ENCODE data around the gene MICAL3. TPM values are rescaled to one million over a fixed set of nuclear protein-coding genes. Genes with fewer than 3 reads are reported as not detected.

Gene MICAL3
- total and polyA plus RNA-seq, 7 donors = 9.6 to 94.2 (median 35.0) TPM

- 97 to 98% methylated on average over 7 of the region's 7 CpGs for WGBS, 2 donors
- H3K27ac ChIP-seq = no peak overlapping the region
- no peak for DNase-seq
- intact Hi-C loops (cut with DNase I) = no loop called here
- H3K27me3 ChIP-seq = no peaks in the 10 kb centered on the region
- peaks cover 0 to 66% (median 55%) of the 10 kb centered on the region in 4 donors for H3K4me1 ChIP-seq
- H3K36me3 ChIP-seq = no peaks in the 10 kb centered on the region
- TF ChIP-seq POLR2A (IDR thresholded peaks at IDR 0.05) = no peak
- no peak for TF ChIP-seq EP300 (IDR thresholded peaks at IDR 0.05)
- H3K4me3 ChIP-seq = no peak overlapping the region
- no peaks in the 10 kb centered on the region for H3K9me3 ChIP-seq
Observed at GRCh38 chr22:17928391-17928790, 96.0 kb downstream of the MICAL3 start.

DNA sequence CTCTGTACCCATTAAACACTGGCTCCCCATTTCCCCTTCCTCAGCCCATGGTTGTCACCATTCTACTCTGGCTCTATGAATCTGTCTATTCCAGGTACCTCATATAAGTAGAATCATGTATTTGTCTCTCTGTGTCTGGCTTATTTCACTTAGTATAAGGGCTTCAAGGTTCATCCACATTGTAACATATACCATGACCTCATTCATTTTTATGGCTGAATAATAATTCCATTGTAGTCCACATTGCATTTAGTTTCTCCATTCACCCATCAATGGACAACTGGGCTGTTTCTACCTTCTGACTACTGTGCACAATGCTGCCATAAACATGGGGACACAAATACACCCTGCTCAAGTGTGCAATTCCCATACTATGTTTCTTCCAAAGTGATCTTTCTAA lies 97.3 kb downstream of the MICAL3 start:
- Histone ChIP-seq H3K36me3 (no peaks in the 10 kb centered on the region), H3K27ac (no peak overlapping the region), H3K4me1 (peaks cover 0 to 79% (median 67%) of the 10 kb centered on the region in 4 donors), H3K27me3 (no peaks in the 10 kb centered on the region), H3K4me3 (no peak overlapping the region), H3K9me3 (no peaks in the 10 kb centered on the region)
- TF ChIP-seq CTCF (IDR thresholded peaks at IDR 0.05) (no peak), POLR2A (IDR thresholded peaks at IDR 0.05) (no peak), EP300 (IDR thresholded peaks at IDR 0.05) (no peak), POLR2AphosphoS5 (IDR thresholded peaks at IDR 0.05) (no peak)
- intact Hi-C loops (cut with DNase I) = no loop called here
- no peak for DNase-seq

DNA sequence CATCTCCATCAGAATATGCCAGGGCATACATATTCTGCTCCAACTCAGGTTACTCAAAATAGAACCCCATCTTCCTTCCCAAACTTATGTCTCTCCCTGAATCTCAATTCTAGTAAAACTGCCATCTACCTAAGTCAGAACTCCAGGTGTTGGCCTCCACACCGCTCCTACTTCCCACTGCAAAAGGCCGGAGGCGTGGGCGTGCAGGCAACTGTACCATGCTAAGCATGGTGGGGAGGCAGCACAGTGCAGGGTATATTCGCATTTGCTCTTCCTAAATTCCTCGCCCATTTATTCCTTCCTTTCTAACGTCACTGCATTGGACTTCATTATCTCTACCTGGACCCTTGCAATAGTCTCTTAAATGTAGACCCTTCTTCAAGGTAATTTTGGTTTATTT lies 97.8 kb downstream of the MICAL3 start:
- intact Hi-C loops (cut with DNase I) = no loop called here
- H3K4me3 ChIP-seq = no peak overlapping the region
- WGBS, 2 donors = 95 to 97% methylated on average over 7 of the region's 7 CpGs
- no peaks in the 10 kb centered on the region for H3K9me3 ChIP-seq
- TF ChIP-seq POLR2AphosphoS5 (IDR thresholded peaks at IDR 0.05) (no peak), POLR2A (IDR thresholded peaks at IDR 0.05) (no peak), EP300 (IDR thresholded peaks at IDR 0.05) (no peak), CTCF (IDR thresholded peaks at IDR 0.05) (no peak)
- no peak for DNase-seq
- peaks cover 0 to 81% (median 68%) of the 10 kb centered on the region in 4 donors for H3K4me1 ChIP-seq
- H3K36me3 ChIP-seq = no peaks in the 10 kb centered on the region
- no peak overlapping the region for H3K27ac ChIP-seq
- H3K27me3 ChIP-seq = no peaks in the 10 kb centered on the region

DNA sequence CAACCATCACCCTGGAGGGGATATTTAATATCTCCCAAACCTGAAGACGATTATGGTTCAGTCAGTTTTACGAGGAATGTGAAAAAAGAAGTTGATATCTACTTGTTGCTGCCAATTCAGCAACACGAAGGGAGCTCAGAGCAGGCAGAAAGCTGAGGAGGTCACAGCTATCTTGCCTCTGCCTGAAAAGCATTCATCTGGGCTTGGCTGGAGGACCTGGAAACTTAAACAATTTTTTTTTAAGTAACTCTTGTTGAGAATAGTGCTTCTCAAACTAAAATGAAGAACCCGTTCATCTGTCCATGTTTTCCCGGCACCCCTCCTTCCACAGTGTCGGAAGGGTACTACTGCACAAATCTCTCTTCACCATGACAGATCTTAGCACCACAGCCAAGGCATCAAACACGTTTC lies 98.9 kb downstream of the MICAL3 start:
- Histone ChIP-seq H3K9me3 (no peaks in the 10 kb centered on the region), H3K27me3 (no peaks in the 10 kb centered on the region), H3K4me3 (no peak overlapping the region), H3K4me1 (peaks cover 0 to 81% (median 68%) of the 10 kb centered on the region in 4 donors), H3K27ac (no peak overlapping the region), H3K36me3 (no peaks in the 10 kb centered on the region)
- TF ChIP-seq CTCF (IDR thresholded peaks at IDR 0.05) = no peak
- TF ChIP-seq POLR2AphosphoS5 (IDR thresholded peaks at IDR 0.05) = no peak
- no peak for TF ChIP-seq EP300 (IDR thresholded peaks at IDR 0.05)
- no peak for TF ChIP-seq POLR2A (IDR thresholded peaks at IDR 0.05)
- WGBS, 2 donors = 57 to 60% methylated on average over 7 of the region's 7 CpGs
- no peak for DNase-seq
- intact Hi-C loops (cut with DNase I) = no loop called here

GRCh38 chr22:17924735-17925364 lies 99.5 kb downstream of the MICAL3 start:
- WGBS, 2 donors = 22 to 71% methylated on average over 4 of the region's 4 CpGs
- peak overlapping the region in 1 of 4 donors; percentile 2 for H3K27ac ChIP-seq

More at GRCh38 chr22:17924735-17925364, 99.5 kb downstream of the MICAL3 start:
- H3K27me3 ChIP-seq = no peaks in the 10 kb centered on the region
- H3K36me3 ChIP-seq = no peaks in the 10 kb centered on the region
- no peaks in the 10 kb centered on the region for H3K9me3 ChIP-seq
- DNase-seq = no peak
- H3K4me1 ChIP-seq = peaks cover 0 to 81% (median 74%) of the 10 kb centered on the region in 4 donors
- H3K4me3 ChIP-seq = no peak overlapping the region
- intact Hi-C loops (cut with DNase I) = no loop called here
- TF ChIP-seq POLR2AphosphoS5 (IDR thresholded peaks at IDR 0.05) = no peak
- no peak for TF ChIP-seq CTCF (IDR thresholded peaks at IDR 0.05)
- no peak for TF ChIP-seq EP300 (IDR thresholded peaks at IDR 0.05)
- TF ChIP-seq POLR2A (IDR thresholded peaks at IDR 0.05) = no peak
